Adipocyte (in vitro differentiated cells): ENCODE data around the gene SCUBE2.
A peak's percentile ranks its signal among the peaks of the same experiment; 100 is the strongest.

Experiments used
- DNase-seq: peaks from one replicate; pipeline ENCODE4 v3.0.0-alpha.2; 2015; ENCODE audit warnings: low read depth
- H3K27me3 ChIP-seq: replicated peaks from 2 replicates; pipeline ENCODE4 v1.7.0; 2013; ENCODE audit warnings: mild to moderate bottlenecking, low read length, moderate library complexity; ENCODE audit not compliant: control insufficient read depth, insufficient read depth
- H3K36me3 ChIP-seq: 2 replicates; pipeline ENCODE4 v1.7.0; 2013; ENCODE audit warnings: low read length, mild to moderate bottlenecking, moderate library complexity; ENCODE audit not compliant: control insufficient read depth, insufficient read depth, severe bottlenecking
- H3K4me1 ChIP-seq: 2 replicates; pipeline ENCODE4 v1.7.0; 2013; ENCODE audit warnings: mild to moderate bottlenecking, low read length, moderate library complexity; ENCODE audit not compliant: control insufficient read depth, insufficient read depth
- H3K4me3 ChIP-seq: 2 replicates; pipeline ENCODE4 v1.7.0; 2013; ENCODE audit warnings: mild to moderate bottlenecking, low read length, moderate library complexity
- H3K9ac ChIP-seq: 2 replicates; pipeline ENCODE4 v1.7.0; 2013; ENCODE audit warnings: mild to moderate bottlenecking, low read length, moderate library complexity
- H3K9me3 ChIP-seq: 2 replicates; pipeline ENCODE4 v1.7.0; 2013; ENCODE audit warnings: mild to moderate bottlenecking, low read length, moderate library complexity; ENCODE audit not compliant: control insufficient read depth

The SCUBE2 gene

DNA sequence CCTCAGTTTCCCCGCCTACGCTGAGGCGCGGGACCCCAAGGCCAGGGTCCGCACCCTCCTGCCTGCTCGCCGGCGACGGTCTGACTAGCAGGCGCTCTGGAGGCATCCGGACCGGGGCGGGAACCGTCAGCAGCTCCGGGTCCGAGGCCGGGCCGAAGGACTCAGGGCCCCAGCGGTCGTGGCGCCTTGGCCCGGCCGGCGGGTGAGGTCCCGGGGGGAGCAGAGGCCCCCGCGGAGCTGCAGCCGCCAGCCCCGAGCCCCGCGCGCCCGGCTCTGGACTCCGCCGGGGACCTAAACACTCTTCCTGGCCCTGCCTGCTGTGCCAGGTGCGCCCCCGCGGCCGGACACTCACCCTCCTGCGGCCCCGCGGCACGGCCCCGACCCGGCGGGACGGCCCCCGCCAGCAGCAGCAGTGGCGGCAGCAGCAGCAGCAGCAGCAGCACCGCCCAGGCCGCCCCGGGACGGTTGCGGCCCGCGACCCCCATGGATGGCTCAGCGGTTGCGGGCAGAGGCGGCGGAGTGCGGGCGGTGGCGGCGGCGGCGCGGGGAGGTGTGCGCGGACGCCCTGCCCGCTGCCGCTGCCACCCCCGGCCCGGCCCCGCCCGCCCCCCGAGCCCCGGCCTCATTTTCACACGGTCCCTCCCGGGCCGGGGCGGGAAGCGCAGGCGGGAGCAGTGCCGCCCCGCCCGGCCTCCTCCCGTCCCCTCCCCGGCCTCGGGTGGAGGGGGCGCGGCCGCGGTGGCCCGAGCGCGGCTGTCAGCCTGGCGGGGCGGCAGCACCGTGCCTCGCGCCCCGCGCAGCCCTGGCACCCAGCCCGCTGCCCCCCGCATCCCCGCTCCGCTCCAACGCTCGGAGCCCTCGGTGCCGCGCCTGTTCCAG, at the start of gene SCUBE2:
Gene SCUBE2 (minus strand): TSS at position 556 of the 879 bp plus-strand sequence. CDS start 71 bp downstream, at position 485.
- Histone ChIP-seq H3K36me3 (no peaks in the 10 kb centered on the region), H3K9me3 (no peaks in the 10 kb centered on the region), H3K4me3 (peak within 1 kb of the TSS; percentile 69), H3K9ac (peak within 1 kb of the TSS; percentile 39), H3K27me3 (peaks cover 6% of the 10 kb centered on the region), H3K4me1 (no peaks in the 10 kb centered on the region)
- DNase-seq: peak; percentile 54

DNA sequence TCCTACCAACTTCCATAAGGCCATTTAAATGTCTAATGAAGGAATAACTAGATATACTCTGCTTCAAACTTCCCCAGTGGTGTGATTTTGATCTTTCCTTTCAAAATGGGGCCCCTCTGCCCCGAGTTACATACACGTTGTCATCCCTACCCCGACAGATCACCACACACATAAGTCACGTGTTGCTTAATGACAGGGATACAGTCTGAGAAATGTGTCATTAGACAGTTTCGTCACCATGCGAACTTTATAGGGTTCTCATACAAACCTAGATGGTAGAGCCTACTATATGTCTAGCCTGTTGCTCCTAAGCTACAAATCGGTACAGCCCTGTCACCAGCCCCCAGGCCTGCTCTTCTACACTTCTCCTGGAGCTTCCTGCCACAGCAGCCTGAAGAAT, 49.8 kb upstream of the SCUBE2 start:
- peaks cover 95% of the 10 kb centered on the region for H3K36me3 ChIP-seq
- H3K9ac ChIP-seq: no peak overlapping the region
- no peaks in the 10 kb centered on the region for H3K27me3 ChIP-seq
- H3K9me3 ChIP-seq: no peaks in the 10 kb centered on the region
- no peak for DNase-seq
- H3K4me1 ChIP-seq: peaks cover 13% of the 10 kb centered on the region
- no peak overlapping the region for H3K4me3 ChIP-seq

DNA sequence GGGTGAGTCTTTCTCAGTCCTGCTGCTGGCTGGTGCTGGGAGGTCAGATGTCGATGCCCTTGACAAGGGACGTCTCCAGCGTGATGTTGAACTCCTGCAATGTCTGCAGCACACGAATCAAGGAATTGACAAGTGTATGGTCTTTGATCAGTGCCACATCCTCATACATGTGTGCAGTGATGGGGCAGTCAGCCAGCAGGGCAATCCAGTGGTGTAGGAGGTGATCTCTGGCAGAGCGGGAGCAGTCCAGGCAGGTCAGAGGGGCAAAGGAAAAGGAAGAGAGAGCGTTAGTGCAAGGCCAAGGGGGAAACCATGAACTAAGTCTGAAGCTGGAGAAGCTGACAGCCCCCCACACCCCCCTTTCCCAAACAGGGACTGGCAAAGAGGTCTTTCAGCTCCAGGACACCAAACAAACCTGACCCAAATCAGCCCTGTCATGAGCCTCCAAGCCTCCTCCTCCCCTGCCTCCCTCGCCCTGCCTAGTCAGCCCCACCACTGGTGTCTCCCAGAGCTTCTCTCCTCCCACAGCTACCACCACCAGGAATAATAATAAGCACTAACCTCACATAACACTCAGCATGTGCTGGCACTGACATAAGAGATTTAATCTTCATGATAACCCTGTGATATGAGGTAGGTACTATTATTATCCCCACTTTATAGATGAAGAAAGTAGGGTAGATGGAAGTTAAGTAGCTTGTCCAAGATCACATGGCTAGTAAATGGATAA, 48.4 kb upstream of the SCUBE2 start:
- Histone ChIP-seq H3K4me1 (peaks cover 13% of the 10 kb centered on the region), H3K9ac (peak overlapping the region; percentile 23), H3K36me3 (peaks cover 86% of the 10 kb centered on the region), H3K27me3 (no peaks in the 10 kb centered on the region), H3K4me3 (no peak overlapping the region), H3K9me3 (no peaks in the 10 kb centered on the region)
- no peak for DNase-seq

DNA sequence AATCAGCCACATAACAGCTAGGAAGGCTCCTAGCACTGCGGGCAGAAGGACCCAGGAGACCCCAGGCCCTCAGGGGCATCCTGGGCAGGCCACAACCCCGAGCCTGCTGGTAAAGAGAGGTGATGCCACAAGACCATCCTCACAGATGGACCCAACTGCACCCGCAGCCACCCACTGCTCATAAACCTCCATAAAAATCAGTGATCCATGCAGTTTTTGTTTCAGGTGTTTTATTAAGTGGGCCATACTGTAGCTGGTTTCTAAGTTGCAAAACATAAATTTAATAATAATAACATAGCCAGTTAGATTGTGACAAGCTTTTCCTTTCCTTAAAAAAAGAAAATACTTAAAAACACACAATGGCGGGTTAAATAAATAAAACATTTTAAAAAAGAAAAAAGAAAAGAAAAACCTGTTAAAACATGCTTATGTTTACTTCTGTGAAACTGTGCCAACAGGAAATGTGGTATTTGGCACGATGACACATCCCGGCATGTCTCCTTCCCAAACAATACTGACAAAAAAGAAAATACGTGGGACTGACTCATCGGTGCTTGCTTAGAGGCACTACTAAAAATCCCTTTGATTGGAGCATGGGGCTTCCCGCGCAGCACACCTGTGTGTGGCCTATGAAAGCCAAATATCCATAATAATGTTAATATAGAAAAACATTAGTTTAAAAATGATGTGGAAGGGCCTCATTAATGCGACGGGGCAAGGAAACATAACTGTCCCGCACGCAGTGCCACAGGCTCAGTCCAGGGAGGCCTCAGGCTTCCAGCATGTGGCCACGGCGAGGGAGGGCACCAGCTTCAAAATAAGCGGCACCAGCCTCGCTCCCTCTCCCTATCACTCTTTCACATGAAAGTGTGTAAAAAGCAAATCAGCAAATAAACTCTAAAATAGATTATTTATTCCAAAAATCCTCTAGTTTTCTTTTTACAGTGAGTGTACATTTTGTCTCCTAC, 47.5 kb upstream of the SCUBE2 start:
- Histone ChIP-seq H3K27me3 (no peaks in the 10 kb centered on the region), H3K36me3 (peaks cover 78% of the 10 kb centered on the region)
- peak; percentile 76 for DNase-seq

DNA sequence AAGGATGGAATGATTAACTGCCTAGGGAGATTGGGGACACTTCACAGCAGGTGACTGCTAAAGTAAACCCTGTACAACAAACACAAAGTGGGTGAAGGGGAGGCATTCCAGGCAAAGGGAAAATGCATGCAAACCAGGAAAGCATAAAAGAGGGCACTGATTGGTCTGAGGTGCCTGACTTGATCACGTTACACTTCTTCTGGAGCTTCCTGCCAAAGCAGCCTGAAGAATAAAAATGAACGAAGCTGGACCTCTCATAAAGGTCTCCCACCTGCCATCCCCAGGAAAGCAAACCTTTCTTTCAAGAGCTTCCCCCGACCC, 46.7 kb upstream of the SCUBE2 start:
- Histone ChIP-seq H3K27me3 (no peaks in the 10 kb centered on the region), H3K4me3 (no peak overlapping the region), H3K36me3 (peaks cover 74% of the 10 kb centered on the region)

More for the DNA sequence above, 47.5 kb upstream of the SCUBE2 start:
- Histone ChIP-seq H3K9ac (peak overlapping the region; percentile 23), H3K4me3 (no peak overlapping the region), H3K4me1 (peaks cover 13% of the 10 kb centered on the region), H3K9me3 (no peaks in the 10 kb centered on the region)

DNA sequence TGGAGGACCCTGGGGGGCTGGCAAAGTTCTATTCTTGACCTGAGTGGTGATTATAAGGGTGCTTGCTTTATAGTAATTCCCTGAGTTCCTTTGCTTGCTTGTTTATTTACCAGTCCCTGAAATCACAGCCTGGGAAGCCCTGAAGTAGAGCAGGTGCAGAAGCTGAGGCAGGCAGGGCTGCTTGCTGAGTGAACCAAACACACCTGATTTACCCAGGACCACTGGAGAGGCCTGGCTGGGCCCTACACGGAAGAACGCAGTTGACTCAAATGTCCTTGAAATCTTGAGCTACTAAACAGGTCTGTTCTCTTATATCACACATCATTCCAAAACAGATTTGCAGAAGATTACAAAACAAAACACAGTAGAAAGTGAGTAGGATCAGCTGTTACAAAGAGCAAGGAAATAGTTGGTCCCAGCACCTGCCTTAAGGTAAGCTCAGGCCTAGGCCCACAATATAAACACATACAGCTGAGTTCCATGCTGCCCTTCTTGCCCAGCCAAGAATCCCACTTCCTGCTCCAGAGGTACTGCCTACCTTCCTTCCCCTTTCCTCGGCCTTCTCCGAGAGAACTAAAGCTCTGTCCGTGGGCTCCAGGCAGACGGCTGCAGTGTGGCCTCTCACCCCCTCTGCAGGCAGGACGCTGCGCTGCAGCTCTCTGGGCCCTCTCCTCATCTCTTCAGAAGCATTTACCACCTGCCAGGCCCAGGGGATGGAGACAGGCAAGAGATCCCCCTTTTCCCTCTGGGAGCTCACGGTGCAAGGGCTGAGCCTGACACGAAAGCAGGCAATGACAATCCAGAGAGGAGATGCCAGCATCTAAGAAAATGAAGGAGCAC, 46.1 kb upstream of the SCUBE2 start:
- H3K36me3 ChIP-seq: peaks cover 68% of the 10 kb centered on the region
- H3K4me1 ChIP-seq: peaks cover 13% of the 10 kb centered on the region
- DNase-seq: peak; percentile 80
- H3K9ac ChIP-seq: no peak overlapping the region
- no peaks in the 10 kb centered on the region for H3K9me3 ChIP-seq
- H3K4me3 ChIP-seq: no peak overlapping the region
- no peaks in the 10 kb centered on the region for H3K27me3 ChIP-seq

More for the DNA sequence above, 46.7 kb upstream of the SCUBE2 start:
- Histone ChIP-seq H3K9ac (no peak overlapping the region), H3K4me1 (peaks cover 13% of the 10 kb centered on the region), H3K9me3 (no peaks in the 10 kb centered on the region)
- DNase-seq: no peak

DNA sequence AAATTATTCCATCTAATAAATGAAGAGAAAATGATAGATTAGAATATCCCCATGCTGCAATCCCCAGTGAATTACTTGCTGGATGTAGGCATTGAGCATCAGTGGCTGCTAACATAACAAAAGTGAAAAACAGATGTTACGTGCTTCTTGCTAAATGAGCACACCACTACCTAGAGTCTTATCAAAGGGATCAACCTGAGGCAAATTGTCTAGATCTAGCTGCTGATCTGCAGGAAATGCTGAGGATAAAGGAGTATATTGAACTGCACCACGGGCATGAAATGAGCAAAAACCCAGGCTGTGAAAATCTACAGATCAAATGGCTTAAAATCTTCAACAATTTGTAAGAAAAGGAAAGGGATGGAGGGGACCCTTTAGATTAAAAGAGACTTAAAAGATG, 45.3 kb upstream of the SCUBE2 start:
- Histone ChIP-seq H3K4me3 (no peak overlapping the region), H3K4me1 (peaks cover 19% of the 10 kb centered on the region), H3K9me3 (no peaks in the 10 kb centered on the region), H3K9ac (no peak overlapping the region), H3K27me3 (no peaks in the 10 kb centered on the region), H3K36me3 (peaks cover 61% of the 10 kb centered on the region)
- no peak for DNase-seq

DNA sequence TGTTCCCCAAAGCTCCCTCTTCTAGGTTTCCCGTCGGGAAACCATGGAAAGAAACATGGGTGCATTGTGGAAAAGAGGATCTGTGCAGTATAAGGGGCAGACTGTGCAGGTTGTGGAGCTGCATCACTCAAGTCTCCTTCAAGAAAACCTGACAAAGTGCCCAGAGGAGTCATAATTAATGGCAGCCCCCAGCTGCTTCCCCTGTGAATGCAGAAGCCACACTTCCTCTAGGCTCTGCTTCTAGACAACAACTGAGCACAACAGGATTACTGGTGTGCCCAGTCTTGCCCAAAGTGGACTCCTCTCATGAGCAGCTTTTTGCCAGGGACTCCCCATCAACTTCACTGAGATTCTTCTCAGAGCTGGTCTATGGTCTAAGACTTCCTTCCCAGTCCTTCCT, 42.6 kb upstream of the SCUBE2 start:
- H3K27me3 ChIP-seq: no peaks in the 10 kb centered on the region
- H3K36me3 ChIP-seq: peaks cover 37% of the 10 kb centered on the region
- no peak overlapping the region for H3K9ac ChIP-seq
- H3K4me3 ChIP-seq: no peak overlapping the region
- H3K9me3 ChIP-seq: no peaks in the 10 kb centered on the region
- no peak for DNase-seq
- peaks cover 6% of the 10 kb centered on the region for H3K4me1 ChIP-seq

DNA sequence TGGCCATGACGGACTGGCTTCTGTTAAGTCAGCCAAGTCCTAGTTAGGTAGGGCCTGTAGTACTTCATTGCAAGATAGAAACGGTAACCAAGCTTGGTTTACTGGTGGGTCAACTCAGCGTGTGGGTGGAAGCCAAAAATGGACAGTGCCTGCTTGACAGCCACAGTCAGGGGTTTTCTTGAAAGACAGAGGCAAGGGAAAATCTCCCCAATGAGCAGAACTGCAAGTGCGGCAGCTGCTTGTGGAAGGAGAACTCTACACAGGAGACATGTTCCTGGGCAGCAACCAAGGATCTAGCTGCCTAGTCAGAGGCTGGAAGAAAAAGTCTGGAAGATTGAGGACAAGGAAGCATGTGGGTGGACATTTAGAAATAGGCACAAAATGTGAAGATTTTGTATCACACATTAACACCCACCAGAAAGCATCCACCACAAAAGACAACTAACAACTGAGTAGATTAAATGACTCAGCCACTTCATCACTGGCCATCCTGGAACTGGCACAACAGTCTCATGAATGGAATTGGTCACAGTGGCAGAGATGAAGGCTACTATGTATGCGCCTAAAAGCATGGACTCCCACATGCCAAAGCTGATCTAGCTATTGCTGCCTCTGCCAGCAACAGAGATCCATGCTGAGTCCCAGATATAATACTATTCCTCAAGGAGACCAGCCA, 40.9 kb upstream of the SCUBE2 start:
- no peaks in the 10 kb centered on the region for H3K27me3 ChIP-seq
- no peaks in the 10 kb centered on the region for H3K9me3 ChIP-seq
- H3K4me3 ChIP-seq: no peak overlapping the region
- H3K36me3 ChIP-seq: peaks cover 24% of the 10 kb centered on the region
- no peak for DNase-seq
- peaks cover 6% of the 10 kb centered on the region for H3K4me1 ChIP-seq
- H3K9ac ChIP-seq: no peak overlapping the region

DNA sequence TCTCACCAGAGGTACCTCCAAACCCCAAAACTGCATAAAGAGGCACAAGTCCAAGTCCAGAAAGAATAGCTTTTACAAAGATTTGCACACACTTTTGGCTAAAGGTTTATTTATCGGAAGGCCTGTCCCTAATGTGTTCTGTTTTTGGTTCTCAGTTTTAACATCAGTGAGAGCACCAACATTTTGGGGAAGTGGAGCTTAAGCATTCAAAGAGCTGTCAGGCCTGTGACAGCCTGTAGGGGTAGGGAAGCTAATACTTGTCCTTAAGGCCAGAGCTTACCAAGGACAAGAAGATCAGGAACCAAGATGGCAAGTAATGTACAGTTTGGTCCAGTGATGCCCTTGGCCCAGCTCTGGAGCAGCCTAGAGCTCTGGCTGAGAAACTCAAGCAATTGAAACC, 38.9 kb upstream of the SCUBE2 start:
- peaks cover 9% of the 10 kb centered on the region for H3K36me3 ChIP-seq
- DNase-seq: no peak
- H3K9ac ChIP-seq: no peak overlapping the region
- no peak overlapping the region for H3K4me3 ChIP-seq
- no peaks in the 10 kb centered on the region for H3K9me3 ChIP-seq
- H3K4me1 ChIP-seq: peaks cover 6% of the 10 kb centered on the region
- no peaks in the 10 kb centered on the region for H3K27me3 ChIP-seq
